DND-41 (cell line): ENCODE data around the gene CHD1.

Experiments
- ATAC-seq: fragments of 200-7000 bp; cut with Tn5 transposase; 3 replicates; pipeline ENCODE4 v1.9.1; 2021; ENCODE audit warnings: low read depth; ENCODE audit not compliant: insufficient read depth
- DNase-seq: peaks from one replicate; pipeline ENCODE4 v3.0.0-alpha.2; 2020
- H2AFZ ChIP-seq: 2 replicates; pipeline ENCODE4 v1.6.0; 2012; ENCODE audit warnings: low read depth, low read length
- H3K27ac ChIP-seq: 2 replicates; pipeline ENCODE4 v1.5.1; 2012; ENCODE audit warnings: low read length, inconsistent platforms
- H3K27me3 ChIP-seq: fragments of 200-600 bp; sonication (generic); 2 replicates; pipeline ENCODE4 v1.6.0; 2012; ENCODE audit warnings: low read length, mild to moderate bottlenecking, inconsistent platforms; ENCODE audit not compliant: insufficient read depth, poor library complexity
- H3K36me3 ChIP-seq: 2 replicates; pipeline ENCODE4 v1.5.1; 2012; ENCODE audit warnings: low read length, inconsistent platforms; ENCODE audit not compliant: insufficient read depth
- H3K4me1 ChIP-seq: 2 replicates; pipeline ENCODE4 v1.5.1; 2012; ENCODE audit warnings: mild to moderate bottlenecking, low read length; ENCODE audit not compliant: insufficient read depth
- H3K4me2 ChIP-seq: 2 replicates; pipeline ENCODE4 v1.6.0; 2012; ENCODE audit warnings: mild to moderate bottlenecking, moderate library complexity, low read length, inconsistent platforms; ENCODE audit not compliant: insufficient read depth
- H3K4me3 ChIP-seq, 2 experiments: fragments of 200-600 bp in 1 of 2; shearing (Covaris generic) in 1 of 2; 2 replicates each; pipeline ENCODE4 v1.5.1; 2012 to 2016; ENCODE audit warnings: inconsistent platforms in 2 of 2, low read length in 2 of 2, mild to moderate bottlenecking in 2 of 2, low read depth in 1 of 2, moderate library complexity in 1 of 2
- H3K79me2 ChIP-seq: 2 replicates; pipeline ENCODE4 v1.6.0; 2012; ENCODE audit warnings: low read length, inconsistent platforms; ENCODE audit not compliant: insufficient read depth
- H3K9ac ChIP-seq: 2 replicates; pipeline ENCODE4 v1.6.0; 2012; ENCODE audit warnings: low read depth, mild to moderate bottlenecking, inconsistent platforms, low read length, moderate library complexity
- H3K9me3 ChIP-seq: 2 replicates; pipeline ENCODE4 v1.5.1; 2012; ENCODE audit warnings: low read length, moderate library complexity, mild to moderate bottlenecking, inconsistent platforms; ENCODE audit not compliant: insufficient read depth, severe bottlenecking
- H4K20me1 ChIP-seq: 2 replicates; pipeline ENCODE4 v1.6.0; 2012; ENCODE audit warnings: low read length; ENCODE audit not compliant: insufficient read depth
- CTCF ChIP-seq: IDR thresholded peaks from 2 replicates; pipeline ENCODE4 v1.5.1; 2012; ENCODE audit warnings: borderline replicate concordance, low read length, moderate library complexity, mild to moderate bottlenecking; ENCODE audit not compliant: poor library complexity, severe bottlenecking; ENCODE audit errors: extremely low read depth
- EZH2 ChIP-seq: IDR thresholded peaks from 3 replicates; pipeline ENCODE4 v1.6.1; 2012; ENCODE audit warnings: borderline replicate concordance, low read depth, mild to moderate bottlenecking, moderate library complexity, low read length, inconsistent platforms; ENCODE audit not compliant: severe bottlenecking

The CHD1 gene

GRCh38 chr5:98940581-98940980 is 11.8 kb upstream of the CHD1 start:
- no peaks in the 10 kb centered on the region for H3K36me3 ChIP-seq

GRCh38 chr5:98938464-98938863 is 9.7 kb upstream of the CHD1 start:
- TF ChIP-seq EZH2 (no peak), CTCF (no peak)
- no peaks in the 10 kb centered on the region for H3K4me1 ChIP-seq
- no peak overlapping the region for H3K9ac ChIP-seq
- H3K27ac ChIP-seq = no peak overlapping the region
- H3K4me2 ChIP-seq = no peak overlapping the region
- H2AFZ ChIP-seq = no peak overlapping the region
- no peaks in the 10 kb centered on the region for H3K9me3 ChIP-seq
- ATAC-seq (no peak), DNase-seq (no peak)
- H4K20me1 ChIP-seq = no peaks in the 10 kb centered on the region
- no peaks in the 10 kb centered on the region for H3K27me3 ChIP-seq
- H3K36me3 ChIP-seq = no peaks in the 10 kb centered on the region
- H3K4me3 ChIP-seq = no peak overlapping the region
- H3K79me2 ChIP-seq = no peaks in the 10 kb centered on the region

More at GRCh38 chr5:98940581-98940980, 11.8 kb upstream of the CHD1 start:
- H4K20me1 ChIP-seq = no peaks in the 10 kb centered on the region
- H3K4me1 ChIP-seq = no peaks in the 10 kb centered on the region
- H3K4me2 ChIP-seq = no peak overlapping the region
- TF ChIP-seq EZH2 (no peak), CTCF (no peak)
- H3K27ac ChIP-seq = no peak overlapping the region
- no peaks in the 10 kb centered on the region for H3K27me3 ChIP-seq
- no peaks in the 10 kb centered on the region for H3K79me2 ChIP-seq
- DNase-seq = no peak
- H3K9me3 ChIP-seq = no peaks in the 10 kb centered on the region
- H3K9ac ChIP-seq = no peak overlapping the region
- no peak for ATAC-seq
- no peak overlapping the region for H2AFZ ChIP-seq
- no peak overlapping the region for H3K4me3 ChIP-seq

GRCh38 chr5:98936948-98937715 is 8.3 kb upstream of the CHD1 start:
- no peak for DNase-seq
- no peak for ATAC-seq
- Histone ChIP-seq H3K4me2 (no peak overlapping the region), H4K20me1 (no peaks in the 10 kb centered on the region; the same call in 1 of the 2 replicates), H3K79me2 (peaks cover 9% of the 10 kb centered on the region; the same call in 1 of the 2 replicates), H3K4me1 (no peaks in the 10 kb centered on the region), H3K27ac (no peak overlapping the region), H3K4me3 (no peak overlapping the region), H3K9me3 (no peaks in the 10 kb centered on the region), H3K9ac (no peak overlapping the region), H3K36me3 (no peaks in the 10 kb centered on the region), H3K27me3 (no peaks in the 10 kb centered on the region), H2AFZ (no peak overlapping the region)
- TF ChIP-seq CTCF (no peak), EZH2 (no peak)
